MM.1S (cell line): ENCODE results near the gene APPBP2.

Source experiments
- EZH2 ChIP-seq: fragments of 300-600 bp; sonication (generic); optimal IDR thresholded peaks from 2 replicates; pipeline ENCODE3; 2017; ENCODE audit warnings: low read depth, mild to moderate bottlenecking, antibody characterized with exemption, low read length, mixed read lengths
- EZH2phosphoT487 ChIP-seq: fragments of 300-600 bp; sonication (generic); IDR thresholded peaks from 2 replicates; pipeline ENCODE4 v1.6.1; 2018; ENCODE audit warnings: antibody characterized with exemption, low read length
- TF ChIP-seq, protein P1 (sequence below): fragments of 300-600 bp; sonication (generic); IDR thresholded peaks from 2 replicates; pipeline ENCODE4 v1.5.1; 2016; ENCODE audit warnings: antibody characterized with exemption, low read length, mixed read lengths

DNA sequence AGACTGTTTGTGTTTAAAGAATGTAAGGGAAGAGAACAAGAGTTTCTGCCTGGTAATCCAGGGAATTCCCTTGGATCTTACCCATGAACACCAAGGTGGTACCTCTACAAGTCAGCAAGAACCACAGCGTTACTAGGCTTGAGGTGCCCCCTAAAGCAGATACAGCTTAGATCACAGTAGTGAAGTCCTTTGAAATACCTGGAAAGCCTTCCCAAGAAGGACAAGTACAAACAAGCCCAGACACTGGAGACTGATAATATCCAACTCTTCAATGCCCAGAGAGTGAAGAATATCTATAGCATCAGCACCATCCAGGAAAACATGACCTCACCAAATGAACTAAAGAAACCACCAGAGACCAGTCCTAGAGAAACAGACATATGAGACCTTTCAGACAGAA is 3.8 kb upstream of the APPBP2 start:
- TF ChIP-seq, protein P1, sequence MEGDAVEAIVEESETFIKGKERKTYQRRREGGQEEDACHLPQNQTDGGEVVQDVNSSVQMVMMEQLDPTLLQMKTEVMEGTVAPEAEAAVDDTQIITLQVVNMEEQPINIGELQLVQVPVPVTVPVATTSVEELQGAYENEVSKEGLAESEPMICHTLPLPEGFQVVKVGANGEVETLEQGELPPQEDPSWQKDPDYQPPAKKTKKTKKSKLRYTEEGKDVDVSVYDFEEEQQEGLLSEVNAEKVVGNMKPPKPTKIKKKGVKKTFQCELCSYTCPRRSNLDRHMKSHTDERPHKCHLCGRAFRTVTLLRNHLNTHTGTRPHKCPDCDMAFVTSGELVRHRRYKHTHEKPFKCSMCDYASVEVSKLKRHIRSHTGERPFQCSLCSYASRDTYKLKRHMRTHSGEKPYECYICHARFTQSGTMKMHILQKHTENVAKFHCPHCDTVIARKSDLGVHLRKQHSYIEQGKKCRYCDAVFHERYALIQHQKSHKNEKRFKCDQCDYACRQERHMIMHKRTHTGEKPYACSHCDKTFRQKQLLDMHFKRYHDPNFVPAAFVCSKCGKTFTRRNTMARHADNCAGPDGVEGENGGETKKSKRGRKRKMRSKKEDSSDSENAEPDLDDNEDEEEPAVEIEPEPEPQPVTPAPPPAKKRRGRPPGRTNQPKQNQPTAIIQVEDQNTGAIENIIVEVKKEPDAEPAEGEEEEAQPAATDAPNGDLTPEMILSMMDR = no peak
- no peak for TF ChIP-seq EZH2
- TF ChIP-seq EZH2phosphoT487 = no peak
